Mammary epithelial cell (primary cell): ENCODE results near the gene TCF19.

Experiments
- EZH2 ChIP-seq: IDR thresholded peaks from 2 replicates; pipeline ENCODE4 v1.6.1; 2012; ENCODE audit warnings: low read length, inconsistent platforms, borderline replicate concordance
- TF ChIP-seq, protein P1 (sequence below), 2 donors: IDR thresholded peaks in 1 of 2; conservative IDR thresholded peaks in 1 of 2; 2 replicates each; pipeline ENCODE4 v1.5.1; 2011 to 2012; ENCODE audit warnings: inconsistent platforms in 2 of 2, low read length in 2 of 2, mild to moderate bottlenecking in 2 of 2, control low read depth in 1 of 2, low read depth in 1 of 2; ENCODE audit not compliant: insufficient read depth in 1 of 2; ENCODE audit errors: extremely low read depth in 1 of 2

DNA sequence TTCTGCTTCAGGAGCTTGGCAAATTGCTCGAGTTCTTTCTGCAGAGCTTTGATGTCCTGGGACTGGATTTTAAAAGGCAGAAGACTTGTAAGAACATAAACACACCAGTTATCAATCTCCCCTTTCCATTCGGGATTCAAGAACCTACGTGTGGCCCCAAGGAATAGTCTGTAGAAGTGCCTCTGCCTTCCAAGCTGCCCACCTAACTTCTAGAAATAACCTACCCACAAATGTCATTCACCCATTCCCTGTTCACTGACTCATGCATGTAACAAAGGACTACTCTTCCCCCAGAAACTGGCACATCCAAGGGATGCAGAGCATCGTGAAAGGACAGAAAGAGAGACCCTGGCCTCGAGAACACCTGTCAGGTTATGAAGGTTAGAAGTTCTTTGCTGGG lies 7.6 kb downstream of the TCF19 start:
- no peak for TF ChIP-seq EZH2
- TF ChIP-seq, protein P1, sequence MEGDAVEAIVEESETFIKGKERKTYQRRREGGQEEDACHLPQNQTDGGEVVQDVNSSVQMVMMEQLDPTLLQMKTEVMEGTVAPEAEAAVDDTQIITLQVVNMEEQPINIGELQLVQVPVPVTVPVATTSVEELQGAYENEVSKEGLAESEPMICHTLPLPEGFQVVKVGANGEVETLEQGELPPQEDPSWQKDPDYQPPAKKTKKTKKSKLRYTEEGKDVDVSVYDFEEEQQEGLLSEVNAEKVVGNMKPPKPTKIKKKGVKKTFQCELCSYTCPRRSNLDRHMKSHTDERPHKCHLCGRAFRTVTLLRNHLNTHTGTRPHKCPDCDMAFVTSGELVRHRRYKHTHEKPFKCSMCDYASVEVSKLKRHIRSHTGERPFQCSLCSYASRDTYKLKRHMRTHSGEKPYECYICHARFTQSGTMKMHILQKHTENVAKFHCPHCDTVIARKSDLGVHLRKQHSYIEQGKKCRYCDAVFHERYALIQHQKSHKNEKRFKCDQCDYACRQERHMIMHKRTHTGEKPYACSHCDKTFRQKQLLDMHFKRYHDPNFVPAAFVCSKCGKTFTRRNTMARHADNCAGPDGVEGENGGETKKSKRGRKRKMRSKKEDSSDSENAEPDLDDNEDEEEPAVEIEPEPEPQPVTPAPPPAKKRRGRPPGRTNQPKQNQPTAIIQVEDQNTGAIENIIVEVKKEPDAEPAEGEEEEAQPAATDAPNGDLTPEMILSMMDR (conservative IDR thresholded peaks at IDR 0.05 in 1 of 2, IDR thresholded peaks at IDR 0.05 in 1 of 2; ENCODE audit: extremely low read depth in 1 of 2, insufficient read depth in 1 of 2, low read depth in 1 of 2, low read length in 2 of 2), result no peak
